Myocyte (in vitro differentiated cells): ENCODE measurements around the gene TMEM176A. TPM values are rescaled to one million over a fixed set of nuclear protein-coding genes. Genes with fewer than 3 reads are reported as not detected.
"Not testable (repeated sequence)": the region's sequence is repeated elsewhere in the genome, so short reads cannot be mapped to it uniquely, and the experiment has no call there.

ENCODE experiments used
- DNase-seq: peaks from one replicate; pipeline ENCODE4 v3.0.0-alpha.2; 2012; ENCODE audit warnings: low read depth
- polyA plus RNA-seq: library from polyadenylated mRNA; unstranded; fragments of >200 nt; gene quantifications from one replicate; pipeline ENCODE4 v1.2.1, GENCODE V29; 2012; ENCODE audit warnings: missing spikeins
- total RNA-seq: library from RNA; depleted of rRNA; stranded (reverse); fragments of >200 nt; gene quantifications from 2 replicates; pipeline ENCODE4 v1.2.3, GENCODE V29; 2014

The TMEM176A gene
- not detected in 2 replicates for total RNA-seq
- polyA plus RNA-seq, result 0.19 TPM

GRCh38 chr7:150800581-150801241 lies at the start of gene TMEM176A:
TSS of gene TMEM176A (plus strand) at chr7:150800769. CDS start at chr7:150801551, 782 bp downstream.
- DNase-seq, result no peak

- no peak for DNase-seq
Measured at GRCh38 chr7:150751702-150752101, 48.9 kb upstream of the TMEM176A start.

- DNase-seq, result no peak
Measured at GRCh38 chr7:150753239-150753638, 47.3 kb upstream of the TMEM176A start.

- DNase-seq, result peak; percentile 5
Measured at GRCh38 chr7:150753826-150754603, 46.6 kb upstream of the TMEM176A start.

GRCh38 chr7:150754951-150755350 lies 45.6 kb upstream of the TMEM176A start:
- no peak for DNase-seq

- no peak for DNase-seq
Measured at GRCh38 chr7:150755473-150756099, 45.0 kb upstream of the TMEM176A start.

- DNase-seq, result no peak
Measured at GRCh38 chr7:150756166-150756565, 44.4 kb upstream of the TMEM176A start.

- peak; percentile 33 for DNase-seq
Measured at GRCh38 chr7:150756858-150757257, 43.7 kb upstream of the TMEM176A start.

- DNase-seq, result no peak
Measured at GRCh38 chr7:150759479-150759878, 41.1 kb upstream of the TMEM176A start.

GRCh38 chr7:150766334-150766709 lies 34.2 kb upstream of the TMEM176A start:
- no peak for DNase-seq

- no peak for DNase-seq
Measured at GRCh38 chr7:150769768-150770167, 30.8 kb upstream of the TMEM176A start.

- not testable (repeated sequence) for DNase-seq
Measured at GRCh38 chr7:150774131-150774530, 26.4 kb upstream of the TMEM176A start.

- DNase-seq, result no peak
Measured at GRCh38 chr7:150778014-150778737, 22.4 kb upstream of the TMEM176A start.

GRCh38 chr7:150778738-150779301 lies 21.7 kb upstream of the TMEM176A start:
- peak; percentile 76 for DNase-seq

- no peak for DNase-seq
Measured at GRCh38 chr7:150780292-150780691, 20.3 kb upstream of the TMEM176A start.

GRCh38 chr7:150781103-150781502 lies 19.5 kb upstream of the TMEM176A start:
- peak; percentile 41 for DNase-seq

- no peak for DNase-seq
Measured at GRCh38 chr7:150781961-150782360, 18.6 kb upstream of the TMEM176A start.

- DNase-seq, result no peak
Measured at GRCh38 chr7:150784120-150784736, 16.3 kb upstream of the TMEM176A start.

GRCh38 chr7:150784954-150785353 lies 15.6 kb upstream of the TMEM176A start:
- DNase-seq, result peak; percentile 18
